ENCODE data around the gene SNAP47. TPM values are rescaled to one million over a fixed set of nuclear protein-coding genes. Genes with fewer than 3 reads are reported as not detected.
"Not testable (repeated sequence)": the region's sequence is repeated elsewhere in the genome, so short reads cannot be mapped to it uniquely, and the experiment has no call there.

SNAP47 gene
- total and polyA plus RNA-seq, 2 donors (not counting 3 experiments of a cell fraction or from before 2014, with no cell fraction given), result 24.0 to 32.7 TPM

DNA sequence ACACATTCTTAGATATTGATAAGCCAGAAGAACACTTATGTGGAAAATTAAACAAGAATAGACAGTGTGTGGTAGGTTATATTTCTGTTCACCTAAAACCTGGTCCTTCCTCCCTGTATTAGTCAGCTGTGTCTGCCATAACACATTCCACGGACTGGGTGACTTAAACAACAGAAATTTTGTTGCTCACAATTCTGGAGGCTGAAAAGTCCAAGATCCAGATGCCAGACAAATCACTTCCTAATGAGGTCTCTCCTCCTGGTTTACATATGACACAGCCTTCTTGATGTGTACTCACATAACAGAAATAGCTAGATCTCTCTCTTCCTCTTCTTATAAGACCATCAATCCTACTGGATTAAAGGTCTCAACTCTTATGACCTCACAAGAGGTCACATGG lies 25.8 kb upstream of the SNAP47 start:
- H3K79me2 ChIP-seq (ENCODE audit: control insufficient read depth, insufficient read depth, low read length), result no peaks in the 10 kb centered on the region
- no peaks in the 10 kb centered on the region for H3K27me3 ChIP-seq (ENCODE audit: control insufficient read depth in 2 of 2, insufficient read depth in 2 of 2, low read length in 2 of 2)
- H3K9ac ChIP-seq (replicated peaks; ENCODE audit: extremely low read depth, insufficient read depth, low read length), result no peak overlapping the region
- dilution Hi-C loops (cut with MboI; ENCODE audit: extremely low pct_ligation_motif_present, low sequenced_read_pairs), result no loop called here
- no peaks in the 10 kb centered on the region for H4K20me1 ChIP-seq (replicated peaks; ENCODE audit: control insufficient read depth, extremely low read depth, insufficient read depth, low read length)
- POLR2A ChIA-PET, result no interaction called here
- H3K9me3 ChIP-seq (replicated peaks; ENCODE audit: control insufficient read depth, insufficient read depth, low read length), result no peaks in the 10 kb centered on the region
- no peaks in the 10 kb centered on the region for H3K9me1 ChIP-seq (replicated peaks; ENCODE audit: control insufficient read depth, extremely low read depth, insufficient read depth, low read length)
- no peaks in the 10 kb centered on the region for H3K36me3 ChIP-seq (ENCODE audit: control insufficient read depth in 2 of 2, extremely low read depth in 1 of 2, insufficient read depth in 2 of 2, low read length in 2 of 2)
- CTCF ChIA-PET, result no interaction called here
- H3K4me3 ChIP-seq (replicated peaks in 1 of 3; ENCODE audit: insufficient read depth in 1 of 3, low read depth in 1 of 3, low read length in 3 of 3), result no peak overlapping the region
- no peaks in the 10 kb centered on the region for H3K4me1 ChIP-seq (ENCODE audit: control insufficient read depth, extremely low read depth, insufficient read depth, low read length)
- FAIRE-seq (no peak), DNase-seq (ENCODE audit: low read depth, low spot score) (no peak)
- H3K27ac ChIP-seq (ENCODE audit: insufficient read depth, low read depth, low read length), result no peak overlapping the region
- intact Hi-C loops (cut with micrococcal nuclease), result no loop called here
- H3K4me2 ChIP-seq (ENCODE audit: insufficient read depth, low read length), result no peak overlapping the region
- no peak overlapping the region for H2AFZ ChIP-seq (ENCODE audit: low read depth, low read length)
- TF ChIP-seq FOS (IDR thresholded peaks at IDR 0.05; ENCODE audit: borderline replicate concordance, insufficient read depth, low read length) (no peak), EZH2 (IDR thresholded peaks at IDR 0.05; ENCODE audit: borderline replicate concordance, low read depth, low read length, severe bottlenecking) (no peak), POLR2A (IDR thresholded peaks at IDR 0.05; ENCODE audit: low read depth, low read length) (no peak), MYC (IDR thresholded peaks at IDR 0.05; ENCODE audit: low read depth, low read length) (no peak), GATA2 (IDR thresholded peaks at IDR 0.05; ENCODE audit: insufficient read depth, insufficient read length, low read depth, low read length) (no peak), JUN (IDR thresholded peaks at IDR 0.05; ENCODE audit: borderline replicate concordance, insufficient read depth, insufficient read length, low read depth) (no peak), POLR2AphosphoS5 (IDR thresholded peaks at IDR 0.05; ENCODE audit: insufficient read depth, low read depth, low read length) (no peak)
- TF ChIP-seq, protein P1, sequence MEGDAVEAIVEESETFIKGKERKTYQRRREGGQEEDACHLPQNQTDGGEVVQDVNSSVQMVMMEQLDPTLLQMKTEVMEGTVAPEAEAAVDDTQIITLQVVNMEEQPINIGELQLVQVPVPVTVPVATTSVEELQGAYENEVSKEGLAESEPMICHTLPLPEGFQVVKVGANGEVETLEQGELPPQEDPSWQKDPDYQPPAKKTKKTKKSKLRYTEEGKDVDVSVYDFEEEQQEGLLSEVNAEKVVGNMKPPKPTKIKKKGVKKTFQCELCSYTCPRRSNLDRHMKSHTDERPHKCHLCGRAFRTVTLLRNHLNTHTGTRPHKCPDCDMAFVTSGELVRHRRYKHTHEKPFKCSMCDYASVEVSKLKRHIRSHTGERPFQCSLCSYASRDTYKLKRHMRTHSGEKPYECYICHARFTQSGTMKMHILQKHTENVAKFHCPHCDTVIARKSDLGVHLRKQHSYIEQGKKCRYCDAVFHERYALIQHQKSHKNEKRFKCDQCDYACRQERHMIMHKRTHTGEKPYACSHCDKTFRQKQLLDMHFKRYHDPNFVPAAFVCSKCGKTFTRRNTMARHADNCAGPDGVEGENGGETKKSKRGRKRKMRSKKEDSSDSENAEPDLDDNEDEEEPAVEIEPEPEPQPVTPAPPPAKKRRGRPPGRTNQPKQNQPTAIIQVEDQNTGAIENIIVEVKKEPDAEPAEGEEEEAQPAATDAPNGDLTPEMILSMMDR (IDR thresholded peaks at IDR 0.05; ENCODE audit: extremely low read depth in 1 of 2, insufficient read depth in 1 of 2, low read depth in 1 of 2, low read length in 2 of 2), result no peak
- TF ChIP-seq, protein P2, sequence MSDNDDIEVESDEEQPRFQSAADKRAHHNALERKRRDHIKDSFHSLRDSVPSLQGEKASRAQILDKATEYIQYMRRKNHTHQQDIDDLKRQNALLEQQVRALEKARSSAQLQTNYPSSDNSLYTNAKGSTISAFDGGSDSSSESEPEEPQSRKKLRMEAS (IDR thresholded peaks at IDR 0.05; ENCODE audit: insufficient read depth, insufficient read length), result no peak
- BruUV-seq (replicated peaks), result no TSS peak

DNA sequence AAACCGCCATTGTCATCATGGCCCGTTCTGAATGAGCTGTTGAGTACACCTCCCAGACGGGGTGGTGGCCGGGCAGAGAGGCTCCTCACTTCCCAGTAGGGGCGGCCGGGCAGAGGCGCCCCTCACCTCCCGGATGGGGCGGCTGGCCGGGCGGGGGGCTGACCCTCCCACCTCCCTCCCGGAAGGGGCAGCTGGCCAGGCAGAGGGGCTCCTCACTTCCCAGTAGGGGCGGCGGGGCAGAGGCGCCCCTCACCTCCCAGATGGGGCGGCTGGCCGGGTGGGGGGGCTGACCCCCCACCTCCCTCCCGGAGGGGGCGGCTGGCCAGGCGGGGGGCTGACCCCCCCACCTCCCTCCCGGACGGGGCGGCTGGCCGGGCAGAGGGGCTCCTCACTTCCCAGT lies 24.8 kb upstream of the SNAP47 start:
- H3K4me2 ChIP-seq (ENCODE audit: insufficient read depth, low read length); H3K27me3 ChIP-seq (ENCODE audit: control insufficient read depth in 2 of 2, insufficient read depth in 2 of 2, low read length in 2 of 2); H3K36me3 ChIP-seq (ENCODE audit: control insufficient read depth in 2 of 2, extremely low read depth in 1 of 2, insufficient read depth in 2 of 2, low read length in 2 of 2); H3K4me3 ChIP-seq (replicated peaks in 1 of 3; ENCODE audit: insufficient read depth in 1 of 3, low read depth in 1 of 3, low read length in 3 of 3); H3K27ac ChIP-seq (ENCODE audit: insufficient read depth, low read depth, low read length); BruUV-seq (replicated peaks); H3K9ac ChIP-seq (replicated peaks; ENCODE audit: extremely low read depth, insufficient read depth, low read length); H3K9me1 ChIP-seq (replicated peaks; ENCODE audit: control insufficient read depth, extremely low read depth, insufficient read depth, low read length); H2AFZ ChIP-seq (ENCODE audit: low read depth, low read length); H3K79me2 ChIP-seq (ENCODE audit: control insufficient read depth, insufficient read depth, low read length); POLR2A ChIA-PET; DNase-seq (ENCODE audit: low read depth, low spot score); FAIRE-seq; H3K9me3 ChIP-seq (replicated peaks; ENCODE audit: control insufficient read depth, insufficient read depth, low read length); H4K20me1 ChIP-seq (replicated peaks; ENCODE audit: control insufficient read depth, extremely low read depth, insufficient read depth, low read length); CTCF ChIA-PET; intact Hi-C loops (cut with micrococcal nuclease); dilution Hi-C loops (cut with MboI; ENCODE audit: extremely low pct_ligation_motif_present, low sequenced_read_pairs); H3K4me1 ChIP-seq (ENCODE audit: control insufficient read depth, extremely low read depth, insufficient read depth, low read length): not testable (repeated sequence)

Data from endothelial cell of umbilical vein (primary cell).